Measurements from ENCODE around the gene TUBA4B. TPM values are rescaled to one million over a fixed set of nuclear protein-coding genes. Genes with fewer than 3 reads are reported as not detected.
"Not testable (repeated sequence)": the region's sequence is repeated elsewhere in the genome, so short reads cannot be mapped to it uniquely, and the experiment has no call there.

TUBA4B gene
- total RNA-seq, 2 donors from 2014 or later: not detected

GRCh38 chr2:219284501-219285372, 31.7 kb downstream of the TUBA4B start:
- H3K4me3 ChIP-seq: no peak overlapping the region
- intact Hi-C loops (cut with DNase I): loop anchor here (5.0 kb wide), 1 partner anchor 112 kb away; the partner anchor contains the start of gene SLC23A3
- H3K27ac ChIP-seq: peak overlapping the region in 1 of 4 donors; percentile 2
- no peak for TF ChIP-seq POLR2A (IDR thresholded peaks at IDR 0.05)
- TF ChIP-seq CTCF (IDR thresholded peaks at IDR 0.05): no peak
- H3K9me3 ChIP-seq: no peaks in the 10 kb centered on the region
- DNase-seq (no peak), ATAC-seq (no peak)
- no peaks in the 10 kb centered on the region for H3K27me3 ChIP-seq
- 85 to 89% methylated on average over 12 to 16 of the region's 16 CpGs for WGBS, 2 donors
- H3K4me1 ChIP-seq: peaks cover 19% of the 10 kb centered on the region
- peaks cover 0 to 21% of the 10 kb centered on the region in 2 donors for H3K36me3 ChIP-seq (replicated peaks in 1 of 2; ENCODE audit: insufficient read depth in 1 of 2, low read depth in 2 of 2)

- no peak for TF ChIP-seq POLR2A (IDR thresholded peaks at IDR 0.05)
- no peak for TF ChIP-seq CTCF (IDR thresholded peaks at IDR 0.05)
- no peak overlapping the region for H3K27ac ChIP-seq
- H3K36me3 ChIP-seq (replicated peaks in 1 of 2; ENCODE audit: insufficient read depth in 1 of 2, low read depth in 2 of 2): peaks cover 0 to 21% of the 10 kb centered on the region in 2 donors
- 84 to 93% methylated on average over 12 of the region's 12 CpGs for WGBS, 2 donors
- ATAC-seq (no peak), DNase-seq (no peak)
- H3K27me3 ChIP-seq: no peaks in the 10 kb centered on the region
- H3K9me3 ChIP-seq: no peaks in the 10 kb centered on the region
- H3K4me1 ChIP-seq: peaks cover 13% of the 10 kb centered on the region
- H3K4me3 ChIP-seq: no peak overlapping the region
- intact Hi-C loops (cut with DNase I): loop anchor here (5.0 kb wide), 1 partner anchor 113 kb away; the partner anchor contains the start of gene SLC23A3
Measured at GRCh38 chr2:219285373-219285735, 32.3 kb downstream of the TUBA4B start.

GRCh38 chr2:219285894-219286425, 32.9 kb downstream of the TUBA4B start:
- H3K36me3 ChIP-seq (replicated peaks in 1 of 2; ENCODE audit: insufficient read depth in 1 of 2, low read depth in 2 of 2): peaks cover 0 to 21% of the 10 kb centered on the region in 2 donors
- DNase-seq: peak in 1 of 4 donors; percentile 16
- intact Hi-C loops (cut with DNase I): loop anchor here (5.0 kb wide), 1 partner anchor 114 kb away; the partner anchor contains the start of gene SLC23A3
- WGBS, 2 donors: 81 to 90% methylated on average over 2 to 16 of the region's 17 CpGs
- H3K27ac ChIP-seq: no peak overlapping the region
- TF ChIP-seq CTCF (IDR thresholded peaks at IDR 0.05) (no peak), POLR2A (IDR thresholded peaks at IDR 0.05) (no peak)
- no peaks in the 10 kb centered on the region for H3K9me3 ChIP-seq
- H3K4me1 ChIP-seq: peaks cover 7% of the 10 kb centered on the region
- no peaks in the 10 kb centered on the region for H3K27me3 ChIP-seq
- no peak for ATAC-seq
- no peak overlapping the region for H3K4me3 ChIP-seq

GRCh38 chr2:219286436-219287115, 33.5 kb downstream of the TUBA4B start:
- no peak overlapping the region for H3K27ac ChIP-seq
- H3K27me3 ChIP-seq: no peaks in the 10 kb centered on the region
- peak in 1 of 4 donors; percentile 13 for DNase-seq
- no peak overlapping the region for H3K4me3 ChIP-seq
- WGBS, 2 donors: 72 to 85% methylated on average over 7 to 12 of the region's 12 CpGs
- TF ChIP-seq POLR2A (IDR thresholded peaks at IDR 0.05): no peak
- no peak for TF ChIP-seq CTCF (IDR thresholded peaks at IDR 0.05)
- no peaks in the 10 kb centered on the region for H3K9me3 ChIP-seq
- peaks cover 0 to 21% of the 10 kb centered on the region in 2 donors for H3K36me3 ChIP-seq (replicated peaks in 1 of 2; ENCODE audit: insufficient read depth in 1 of 2, low read depth in 2 of 2)
- intact Hi-C loops (cut with DNase I): loop anchor here (5.0 kb wide), 1 partner anchor 114 kb away; the partner anchor contains the start of gene SLC23A3
- H3K4me1 ChIP-seq: peaks cover under 1% of the 10 kb centered on the region
- no peak for ATAC-seq

GRCh38 chr2:219287116-219287440, 34.0 kb downstream of the TUBA4B start:
- ATAC-seq, H3K27ac ChIP-seq, H3K27me3 ChIP-seq, DNase-seq, H3K9me3 ChIP-seq, H3K4me1 ChIP-seq, H3K4me3 ChIP-seq: not testable (repeated sequence)
- intact Hi-C loops (cut with DNase I): loop anchor here (5.0 kb wide), 1 partner anchor 115 kb away; the partner anchor contains the start of gene SLC23A3
- H3K36me3 ChIP-seq (replicated peaks in 1 of 2; ENCODE audit: insufficient read depth in 1 of 2, low read depth in 2 of 2): peaks cover 0 to 17% of the 10 kb centered on the region in 2 donors
- WGBS, 2 donors: 81 to 89% methylated on average over 6 of the region's 6 CpGs

Data from body of pancreas (tissue), 4 donors.